Measurements from ENCODE around the gene CYTH1. TPM values are rescaled to one million over a fixed set of nuclear protein-coding genes. Genes with fewer than 3 reads are reported as not detected.

The CYTH1 gene
- total RNA-seq, 1 donor from 2014 or later = 25.0 TPM

DNA sequence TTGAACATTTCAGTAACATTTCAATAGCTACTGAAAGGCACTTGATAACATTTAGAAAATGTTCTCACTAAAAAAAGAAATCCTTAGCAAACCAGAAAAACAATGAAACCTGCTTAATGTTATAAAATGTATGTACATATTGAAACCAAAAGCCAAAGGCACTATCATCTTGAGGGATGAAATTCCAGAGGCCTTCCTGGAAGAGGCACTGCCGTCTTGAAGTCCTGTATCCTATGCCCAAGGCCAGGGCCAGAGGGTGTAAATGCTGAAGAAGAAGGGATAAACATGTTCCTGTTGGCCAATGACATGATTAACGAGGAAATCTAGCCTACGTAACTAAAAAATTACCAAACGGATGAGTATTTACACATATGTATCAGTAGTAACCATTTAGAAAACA, 147.9 kb downstream of the CYTH1 start:
- Histone ChIP-seq H3K4me3 (ENCODE audit: insufficient read depth, low read depth, low read length) (no peak overlapping the region), H3K27me3 (ENCODE audit: insufficient read depth, low read length) (peaks cover 2% of the 10 kb centered on the region), H2AFZ (ENCODE audit: low read depth, low read length) (no peak overlapping the region), H3K9me3 (ENCODE audit: insufficient read depth, low read depth, low read length) (no peaks in the 10 kb centered on the region), H3K4me1 (ENCODE audit: insufficient read depth, low read length) (no peaks in the 10 kb centered on the region), H4K20me1 (ENCODE audit: insufficient read depth, low read length) (no peaks in the 10 kb centered on the region), H3K9ac (ENCODE audit: low read length) (no peak overlapping the region), H3K27ac (ENCODE audit: low read depth, low read length) (no peak overlapping the region), H3K4me2 (ENCODE audit: low read length) (no peak overlapping the region), H3K79me2 (ENCODE audit: insufficient read depth, low read length) (no peaks in the 10 kb centered on the region), H3K36me3 (ENCODE audit: insufficient read depth, low read length) (no peaks in the 10 kb centered on the region)
- no peak overlapping the region for H3K4me3 Mint-ChIP-seq (ENCODE audit: unreplicated experiment)
- DNase-seq (ENCODE audit: low read depth) (no peak), FAIRE-seq (no peak)
- H3K27me3 Mint-ChIP-seq (ENCODE audit: low read depth, unreplicated experiment) = peaks cover 38% of the 10 kb centered on the region
- peaks cover 2% of the 10 kb centered on the region for H3K9me3 Mint-ChIP-seq (ENCODE audit: unreplicated experiment)
- no peak for TF ChIP-seq CTCF (IDR thresholded peaks at IDR 0.05; ENCODE audit: insufficient read depth, low read depth, low read length)
- no peak for TF ChIP-seq EZH2 (IDR thresholded peaks at IDR 0.05; ENCODE audit: insufficient read depth, low read length)
- H3K4me1 Mint-ChIP-seq (ENCODE audit: low read depth, unreplicated experiment) = no peaks in the 10 kb centered on the region
- H3K36me3 Mint-ChIP-seq (ENCODE audit: low read depth, unreplicated experiment) = no peaks in the 10 kb centered on the region
- no peak overlapping the region for H3K27ac Mint-ChIP-seq (ENCODE audit: unreplicated experiment)

DNA sequence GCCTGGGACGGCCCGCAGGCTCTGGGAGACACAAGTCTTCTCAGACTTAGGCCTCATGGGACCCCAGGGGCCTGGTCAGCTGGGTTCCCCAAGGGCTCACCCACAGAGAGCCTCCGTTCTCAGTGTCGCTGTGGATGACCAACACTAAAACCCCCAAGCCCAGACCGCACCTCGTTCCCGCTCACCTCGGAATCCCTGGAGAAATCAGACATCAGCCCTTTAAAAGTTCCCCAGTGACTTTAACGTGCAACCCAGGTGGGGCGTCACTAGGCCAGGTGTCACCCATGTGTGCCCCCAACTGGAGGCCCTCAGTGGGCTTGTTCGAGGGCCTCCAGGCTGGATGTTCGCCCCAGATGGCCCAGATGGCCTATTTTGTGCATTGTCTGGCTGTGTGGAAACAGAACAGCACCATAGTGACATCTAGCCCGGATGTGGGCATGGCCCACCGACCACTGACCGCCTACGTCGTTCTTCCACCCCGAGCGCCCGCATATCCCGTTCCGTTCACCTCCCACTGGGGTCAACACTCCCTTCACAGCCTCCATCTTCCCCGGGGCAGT, 152.6 kb downstream of the CYTH1 start:
- DNase-seq (ENCODE audit: low read depth) = no peak

More for the DNA sequence above, 152.6 kb downstream of the CYTH1 start:
- no peak overlapping the region for H3K4me2 ChIP-seq (ENCODE audit: low read length)
- no peak overlapping the region for H3K9ac ChIP-seq (ENCODE audit: low read length)
- no peak overlapping the region for H3K27ac ChIP-seq (ENCODE audit: low read depth, low read length)
- H3K27me3 ChIP-seq (ENCODE audit: insufficient read depth, low read length) = no peaks in the 10 kb centered on the region
- TF ChIP-seq EZH2 (IDR thresholded peaks at IDR 0.05; ENCODE audit: insufficient read depth, low read length) = no peak
- no peak for TF ChIP-seq CTCF (IDR thresholded peaks at IDR 0.05; ENCODE audit: insufficient read depth, low read depth, low read length)
- peaks cover 29% of the 10 kb centered on the region for H3K27me3 Mint-ChIP-seq (ENCODE audit: low read depth, unreplicated experiment)
- no peaks in the 10 kb centered on the region for H3K9me3 ChIP-seq (ENCODE audit: insufficient read depth, low read depth, low read length)
- no peak for FAIRE-seq
- H2AFZ ChIP-seq (ENCODE audit: low read depth, low read length) = no peak overlapping the region
- H3K9me3 Mint-ChIP-seq (ENCODE audit: unreplicated experiment) = no peaks in the 10 kb centered on the region
- no peaks in the 10 kb centered on the region for H3K36me3 ChIP-seq (ENCODE audit: insufficient read depth, low read length)
- H3K36me3 Mint-ChIP-seq (ENCODE audit: low read depth, unreplicated experiment) = no peaks in the 10 kb centered on the region
- H3K4me1 ChIP-seq (ENCODE audit: insufficient read depth, low read length) = no peaks in the 10 kb centered on the region
- no peaks in the 10 kb centered on the region for H3K79me2 ChIP-seq (ENCODE audit: insufficient read depth, low read length)
- no peak overlapping the region for H3K4me3 Mint-ChIP-seq (ENCODE audit: unreplicated experiment)
- no peaks in the 10 kb centered on the region for H3K4me1 Mint-ChIP-seq (ENCODE audit: low read depth, unreplicated experiment)
- no peak overlapping the region for H3K4me3 ChIP-seq (ENCODE audit: insufficient read depth, low read depth, low read length)
- H4K20me1 ChIP-seq (ENCODE audit: insufficient read depth, low read length) = no peaks in the 10 kb centered on the region
- no peak overlapping the region for H3K27ac Mint-ChIP-seq (ENCODE audit: unreplicated experiment)

Data from astrocyte (in vitro differentiated cells and primary cell).